ENCODE measurements around the gene RAB40AL. TPM values are rescaled to one million over a fixed set of nuclear protein-coding genes. Genes with fewer than 3 reads are reported as not detected.

Gene RAB40AL
- total RNA-seq, 1 experiment from 2014 or later = 0.44 TPM

DNA sequence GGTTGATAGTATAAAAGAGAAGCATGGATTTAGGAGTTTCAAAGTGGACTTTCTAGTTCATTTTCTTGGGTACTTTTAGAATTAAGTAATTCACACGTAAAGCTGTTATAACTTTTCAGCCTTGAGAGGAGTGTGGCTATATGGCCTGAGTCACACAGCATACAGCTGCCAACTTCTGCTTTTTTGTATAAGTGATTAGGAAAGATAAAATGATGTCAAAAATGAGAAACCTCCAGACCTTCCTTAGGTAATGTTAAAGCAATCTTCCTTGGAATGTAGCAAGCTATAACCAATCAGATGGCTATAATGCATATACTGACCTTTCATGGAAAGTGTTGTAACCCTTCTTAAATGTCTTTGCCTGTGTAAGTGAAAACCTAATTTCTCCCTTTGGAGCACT lies 39.2 kb downstream of the RAB40AL start:
- no TSS peak for BruUV-seq (replicated peaks)
- ChIA-PET CTCF (no interaction called here), POLR2A (interaction anchor here (0.6 kb wide), 1 partner anchor 23 kb away, joined by 3 read pairs; no protein-coding TSS in a partner anchor)
- Histone ChIP-seq H3K4me1 (ENCODE audit: control insufficient read depth, insufficient read depth, low read length) (no peaks in the 10 kb centered on the region; the same call in 1 of the 2 replicates), H3K9me3 (ENCODE audit: control insufficient read depth, insufficient read depth, low read depth, low read length) (no peaks in the 10 kb centered on the region), H3K4me3 (ENCODE audit: low read depth in 2 of 2, low read length in 2 of 2) (no peak overlapping the region), H3K36me3 (ENCODE audit: control insufficient read depth, insufficient read depth, low read length) (no peaks in the 10 kb centered on the region), H3K27me3 (ENCODE audit: control insufficient read depth, insufficient read depth, low read length) (no peaks in the 10 kb centered on the region), H3K27ac (ENCODE audit: low read length) (no peak overlapping the region)
- in situ Hi-C loops (cut with HindIII; ENCODE audit: low pct_unique_long_range_greater_than_20kb, low sequenced_read_pairs) (no loop called here), intact Hi-C loops (cut with micrococcal nuclease; ENCODE audit: unreplicated experiment) (no loop called here)
- TF ChIP-seq SIN3A (IDR thresholded peaks at IDR 0.05; ENCODE audit: borderline replicate concordance, insufficient read depth, low read depth, low read length) = no peak
- TF ChIP-seq, protein P1, sequence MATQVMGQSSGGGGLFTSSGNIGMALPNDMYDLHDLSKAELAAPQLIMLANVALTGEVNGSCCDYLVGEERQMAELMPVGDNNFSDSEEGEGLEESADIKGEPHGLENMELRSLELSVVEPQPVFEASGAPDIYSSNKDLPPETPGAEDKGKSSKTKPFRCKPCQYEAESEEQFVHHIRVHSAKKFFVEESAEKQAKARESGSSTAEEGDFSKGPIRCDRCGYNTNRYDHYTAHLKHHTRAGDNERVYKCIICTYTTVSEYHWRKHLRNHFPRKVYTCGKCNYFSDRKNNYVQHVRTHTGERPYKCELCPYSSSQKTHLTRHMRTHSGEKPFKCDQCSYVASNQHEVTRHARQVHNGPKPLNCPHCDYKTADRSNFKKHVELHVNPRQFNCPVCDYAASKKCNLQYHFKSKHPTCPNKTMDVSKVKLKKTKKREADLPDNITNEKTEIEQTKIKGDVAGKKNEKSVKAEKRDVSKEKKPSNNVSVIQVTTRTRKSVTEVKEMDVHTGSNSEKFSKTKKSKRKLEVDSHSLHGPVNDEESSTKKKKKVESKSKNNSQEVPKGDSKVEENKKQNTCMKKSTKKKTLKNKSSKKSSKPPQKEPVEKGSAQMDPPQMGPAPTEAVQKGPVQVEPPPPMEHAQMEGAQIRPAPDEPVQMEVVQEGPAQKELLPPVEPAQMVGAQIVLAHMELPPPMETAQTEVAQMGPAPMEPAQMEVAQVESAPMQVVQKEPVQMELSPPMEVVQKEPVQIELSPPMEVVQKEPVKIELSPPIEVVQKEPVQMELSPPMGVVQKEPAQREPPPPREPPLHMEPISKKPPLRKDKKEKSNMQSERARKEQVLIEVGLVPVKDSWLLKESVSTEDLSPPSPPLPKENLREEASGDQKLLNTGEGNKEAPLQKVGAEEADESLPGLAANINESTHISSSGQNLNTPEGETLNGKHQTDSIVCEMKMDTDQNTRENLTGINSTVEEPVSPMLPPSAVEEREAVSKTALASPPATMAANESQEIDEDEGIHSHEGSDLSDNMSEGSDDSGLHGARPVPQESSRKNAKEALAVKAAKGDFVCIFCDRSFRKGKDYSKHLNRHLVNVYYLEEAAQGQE (IDR thresholded peaks at IDR 0.05; ENCODE audit: insufficient read depth in 1 of 2, low read depth in 2 of 2, low read length in 1 of 2) = no peak
- ATAC-seq (no peak), DNase-seq (ENCODE audit: low read depth, low spot score) (no peak)

DNA sequence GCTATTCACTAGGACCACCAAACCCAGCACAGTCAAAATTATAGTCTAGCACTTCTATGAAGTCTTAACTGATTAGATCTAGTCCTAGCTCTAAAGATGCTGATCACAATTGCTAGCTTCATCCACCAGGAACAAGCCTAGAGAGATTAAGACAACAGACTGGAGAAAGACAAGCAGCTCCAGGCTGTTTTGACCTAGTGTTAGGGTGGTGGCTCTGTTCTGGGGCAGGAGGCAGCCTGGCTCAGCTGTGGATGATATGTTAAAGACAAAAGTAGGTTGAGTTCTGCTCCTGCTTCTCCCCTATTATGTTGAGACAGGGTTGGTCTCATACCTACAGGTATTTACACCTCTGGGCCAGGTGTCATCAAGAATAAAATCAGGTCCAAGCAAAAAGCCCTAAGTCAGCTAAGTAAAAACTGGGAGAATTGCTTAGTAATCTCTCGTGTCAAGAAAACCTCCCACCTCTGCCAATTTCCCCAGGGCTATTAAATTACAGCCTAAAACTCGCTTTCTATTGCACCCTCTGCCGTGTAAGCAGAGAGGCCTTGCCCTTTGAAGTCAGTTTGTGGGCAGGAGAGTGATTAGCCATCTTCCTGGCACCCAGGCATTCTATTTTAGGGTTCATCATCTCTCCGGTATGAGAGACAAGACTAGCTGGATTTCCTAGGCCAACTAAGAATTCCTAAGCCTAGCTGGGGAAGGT lies 39.9 kb downstream of the RAB40AL start:
- ATAC-seq (no peak), DNase-seq (ENCODE audit: low read depth, low spot score) (no peak)
- intact Hi-C loops (cut with micrococcal nuclease; ENCODE audit: unreplicated experiment) (no loop called here), in situ Hi-C loops (cut with HindIII; ENCODE audit: low pct_unique_long_range_greater_than_20kb, low sequenced_read_pairs) (no loop called here)
- no peaks in the 10 kb centered on the region; the same call in 1 of the 2 replicates for H3K4me1 ChIP-seq (ENCODE audit: control insufficient read depth, insufficient read depth, low read length)
- CTCF ChIA-PET = no interaction called here
- BruUV-seq (replicated peaks) = no TSS peak
- H3K36me3 ChIP-seq (ENCODE audit: control insufficient read depth, insufficient read depth, low read length) = no peaks in the 10 kb centered on the region
- H3K27ac ChIP-seq (ENCODE audit: low read length) = no peak overlapping the region
- H3K27me3 ChIP-seq (ENCODE audit: control insufficient read depth, insufficient read depth, low read length) = no peaks in the 10 kb centered on the region
- H3K9me3 ChIP-seq (ENCODE audit: control insufficient read depth, insufficient read depth, low read depth, low read length) = no peaks in the 10 kb centered on the region
- POLR2A ChIA-PET = interaction anchor here (0.6 kb wide), 1 partner anchor 23 kb away, joined by 3 read pairs; no protein-coding TSS in a partner anchor
- H3K4me3 ChIP-seq (ENCODE audit: low read depth in 2 of 2, low read length in 2 of 2) = no peak overlapping the region
- TF ChIP-seq, protein P2, sequence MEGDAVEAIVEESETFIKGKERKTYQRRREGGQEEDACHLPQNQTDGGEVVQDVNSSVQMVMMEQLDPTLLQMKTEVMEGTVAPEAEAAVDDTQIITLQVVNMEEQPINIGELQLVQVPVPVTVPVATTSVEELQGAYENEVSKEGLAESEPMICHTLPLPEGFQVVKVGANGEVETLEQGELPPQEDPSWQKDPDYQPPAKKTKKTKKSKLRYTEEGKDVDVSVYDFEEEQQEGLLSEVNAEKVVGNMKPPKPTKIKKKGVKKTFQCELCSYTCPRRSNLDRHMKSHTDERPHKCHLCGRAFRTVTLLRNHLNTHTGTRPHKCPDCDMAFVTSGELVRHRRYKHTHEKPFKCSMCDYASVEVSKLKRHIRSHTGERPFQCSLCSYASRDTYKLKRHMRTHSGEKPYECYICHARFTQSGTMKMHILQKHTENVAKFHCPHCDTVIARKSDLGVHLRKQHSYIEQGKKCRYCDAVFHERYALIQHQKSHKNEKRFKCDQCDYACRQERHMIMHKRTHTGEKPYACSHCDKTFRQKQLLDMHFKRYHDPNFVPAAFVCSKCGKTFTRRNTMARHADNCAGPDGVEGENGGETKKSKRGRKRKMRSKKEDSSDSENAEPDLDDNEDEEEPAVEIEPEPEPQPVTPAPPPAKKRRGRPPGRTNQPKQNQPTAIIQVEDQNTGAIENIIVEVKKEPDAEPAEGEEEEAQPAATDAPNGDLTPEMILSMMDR (IDR thresholded peaks at IDR 0.05) = no peak
- TF ChIP-seq POLR2AphosphoS5 (IDR thresholded peaks at IDR 0.05; ENCODE audit: low read depth, low read length) = no peak
- TF ChIP-seq, protein P1 (IDR thresholded peaks at IDR 0.05; ENCODE audit: insufficient read depth in 1 of 2, low read depth in 2 of 2, low read length in 1 of 2) = no peak
- TF ChIP-seq TCF7L2 (IDR thresholded peaks at IDR 0.05; ENCODE audit: low read depth, low read length) = no peak
- no peak for TF ChIP-seq SIN3A (IDR thresholded peaks at IDR 0.05; ENCODE audit: borderline replicate concordance, insufficient read depth, low read depth, low read length)

Measured in Panc1 (cell line).